GM12874 (cell line): Measurements from ENCODE around the gene TMEM151A.

Experiments used
- TF ChIP-seq, protein P1 (sequence below): IDR thresholded peaks from 2 replicates; pipeline ENCODE4 v1.5.1; 2011; ENCODE audit warnings: low read depth, mild to moderate bottlenecking, control low read depth, low read length, moderate library complexity; ENCODE audit not compliant: insufficient read depth

TMEM151A gene

GRCh38 chr11:66288671-66289547 is 2.8 kb upstream of the TMEM151A start, which contains the start of gene YIF1A:
TSS of gene YIF1A (minus strand) at chr11:66289143. CDS start at chr11:66288985, 158 bp downstream.
- TF ChIP-seq, protein P1, sequence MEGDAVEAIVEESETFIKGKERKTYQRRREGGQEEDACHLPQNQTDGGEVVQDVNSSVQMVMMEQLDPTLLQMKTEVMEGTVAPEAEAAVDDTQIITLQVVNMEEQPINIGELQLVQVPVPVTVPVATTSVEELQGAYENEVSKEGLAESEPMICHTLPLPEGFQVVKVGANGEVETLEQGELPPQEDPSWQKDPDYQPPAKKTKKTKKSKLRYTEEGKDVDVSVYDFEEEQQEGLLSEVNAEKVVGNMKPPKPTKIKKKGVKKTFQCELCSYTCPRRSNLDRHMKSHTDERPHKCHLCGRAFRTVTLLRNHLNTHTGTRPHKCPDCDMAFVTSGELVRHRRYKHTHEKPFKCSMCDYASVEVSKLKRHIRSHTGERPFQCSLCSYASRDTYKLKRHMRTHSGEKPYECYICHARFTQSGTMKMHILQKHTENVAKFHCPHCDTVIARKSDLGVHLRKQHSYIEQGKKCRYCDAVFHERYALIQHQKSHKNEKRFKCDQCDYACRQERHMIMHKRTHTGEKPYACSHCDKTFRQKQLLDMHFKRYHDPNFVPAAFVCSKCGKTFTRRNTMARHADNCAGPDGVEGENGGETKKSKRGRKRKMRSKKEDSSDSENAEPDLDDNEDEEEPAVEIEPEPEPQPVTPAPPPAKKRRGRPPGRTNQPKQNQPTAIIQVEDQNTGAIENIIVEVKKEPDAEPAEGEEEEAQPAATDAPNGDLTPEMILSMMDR, result no peak

DNA sequence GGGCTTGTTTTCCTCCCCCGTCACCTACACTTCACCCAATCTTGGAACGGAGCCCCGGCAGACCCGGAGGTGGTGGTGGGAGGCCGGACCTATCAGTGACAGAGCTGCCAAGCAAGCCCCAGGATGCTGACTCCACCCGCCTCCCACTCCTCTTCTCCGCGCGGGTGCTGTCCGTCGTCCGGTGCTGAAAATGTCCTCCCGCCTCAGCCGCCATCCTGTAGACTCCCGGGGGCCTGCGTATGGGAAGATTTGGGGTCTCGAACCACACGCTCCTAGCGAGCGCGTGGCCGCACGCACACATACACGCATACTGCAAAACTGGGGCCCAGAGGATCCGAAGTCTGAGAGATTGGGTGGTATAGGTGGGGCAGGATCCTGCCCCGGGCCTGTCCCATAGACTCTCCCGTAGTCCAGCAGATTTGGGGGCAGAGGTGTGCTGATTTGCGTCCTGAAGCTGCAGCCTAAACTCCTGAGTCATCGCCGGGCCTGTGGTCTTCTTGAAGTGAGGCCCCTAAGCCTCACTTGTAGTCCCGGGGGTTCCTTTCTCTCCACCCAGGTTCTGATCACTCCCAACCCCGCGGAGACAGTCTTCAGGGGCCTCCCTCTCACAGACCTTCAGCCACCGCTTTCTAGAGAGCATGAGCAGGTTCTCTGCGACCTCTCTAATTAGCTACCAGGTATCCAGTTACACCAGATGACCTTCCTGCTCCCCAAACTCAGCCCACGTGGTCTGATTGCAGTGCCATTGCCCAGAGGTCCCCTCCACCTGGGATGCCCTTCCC is 2.0 kb upstream of the TMEM151A start:
- TF ChIP-seq, protein P1, result no peak

DNA sequence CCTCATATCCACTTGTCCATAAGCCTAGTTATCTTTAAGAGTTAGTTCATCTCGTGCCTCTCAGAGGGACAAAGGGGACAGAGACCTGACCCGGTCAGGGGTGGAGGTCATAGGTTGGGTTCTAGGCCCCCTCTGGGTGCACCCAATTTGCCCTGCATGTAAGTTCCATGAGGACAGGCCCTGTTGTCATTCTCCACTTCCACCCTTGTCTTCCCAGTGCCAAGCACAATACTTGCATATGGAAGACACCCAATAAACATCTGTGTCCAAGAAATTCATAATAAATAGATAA is 1.4 kb upstream of the TMEM151A start:
- TF ChIP-seq, protein P1, result no peak

GRCh38 chr11:66291303-66291705 is 390 bp upstream of the TMEM151A start:
- TF ChIP-seq, protein P1, result no peak

- TF ChIP-seq, protein P1, result no peak
These were observed 1.0 kb downstream of the TMEM151A start for GRCh38 chr11:66292543-66293332.

DNA sequence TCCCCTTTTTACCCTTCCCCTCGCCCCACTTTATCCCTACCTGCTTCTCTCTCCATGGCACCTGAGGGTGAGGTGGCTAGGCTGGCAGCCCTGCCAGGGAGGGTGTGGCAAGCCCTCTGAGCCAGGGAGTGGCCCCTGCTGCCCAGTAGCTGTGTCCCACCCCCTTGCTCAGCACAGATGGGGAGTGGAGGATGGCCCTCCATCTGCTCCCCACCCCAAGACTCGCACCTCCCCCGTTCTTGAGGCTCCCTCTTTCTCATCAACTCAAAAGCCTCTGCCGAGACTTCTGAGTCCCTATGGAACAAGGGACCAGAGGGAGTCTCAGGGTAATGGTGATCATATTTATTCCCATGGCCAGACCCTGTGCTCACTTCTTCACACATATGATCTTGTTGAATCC is 1.7 kb downstream of the TMEM151A start:
- TF ChIP-seq, protein P1, result no peak
